B cell (primary cell): ENCODE measurements around the gene OR4D5. TPM values are rescaled to one million over a fixed set of nuclear protein-coding genes. Genes with fewer than 3 reads are reported as not detected.

Experiments used
- ATAC-seq: fragments of 200-7000 bp; cut with Tn5 transposase; one replicate; pipeline ENCODE4 v1.10.0; 2021; ENCODE audit warnings: low read depth, mild to moderate bottlenecking, moderate number of reproducible peaks, moderate library complexity
- CTCF ChIA-PET: fragments of 350-600 bp; sonication (Branson Sonifier 250); formaldehyde crosslinking; loops from one replicate; lab custom pipeline; 2021; ENCODE audit warnings: antibody characterized with exemption, inconsistent platforms; lab: Charles Lee
- POLR2A ChIA-PET: fragments of 350-600 bp; sonication (Branson Sonifier 250); formaldehyde crosslinking; loops from one replicate; lab custom pipeline; 2021; ENCODE audit warnings: antibody characterized with exemption; lab: Charles Lee
- DNase-seq: peaks from one replicate; pipeline ENCODE4 v3.0.0; 2013
- H2AFZ ChIP-seq: 2 replicates; pipeline ENCODE4 v1.6.1; 2012; ENCODE audit warnings: mild to moderate bottlenecking, low read depth, low read length; ENCODE audit not compliant: insufficient read depth, poor library complexity, severe bottlenecking
- H3K27ac ChIP-seq, 2 donors: 1 replicate in 1 of 2; 2 replicates in 1 of 2; pipeline ENCODE4 v1.5.1; 2012 to 2013; ENCODE audit warnings: low read length in 2 of 2, mild to moderate bottlenecking in 2 of 2, moderate library complexity in 1 of 2
- H3K27me3 ChIP-seq, 4 experiments: fragments of 200-600 bp in 1 of 4; sonication (generic) in 1 of 4; replicated peaks in 1 of 4; 1 replicate in 2 of 4; 2 replicates in 2 of 4; pipeline versions ENCODE4 v1.6.1 to v1.7.0; 2013 to 2016; ENCODE audit warnings: low read length in 3 of 4, mild to moderate bottlenecking in 2 of 4, mixed read lengths in 1 of 4, moderate library complexity in 1 of 4; ENCODE audit not compliant: insufficient read depth in 4 of 4, control insufficient read depth in 3 of 4; ENCODE audit errors: control extremely low read depth in 1 of 4
- H3K36me3 ChIP-seq, 2 experiments: replicated peaks in 1 of 2; 1 replicate in 1 of 2; 2 replicates in 1 of 2; pipeline versions ENCODE4 v1.6.1 to v1.7.1; 2013; ENCODE audit warnings: low read length in 1 of 2; ENCODE audit not compliant: insufficient read depth in 2 of 2, control insufficient read depth in 1 of 2; ENCODE audit errors: control extremely low read depth in 1 of 2, extremely low read depth in 1 of 2
- H3K4me1 ChIP-seq, 2 donors: fragments of 200-600 bp in 1 of 2; sonication (generic) in 1 of 2; 1 replicate in 1 of 2; 2 replicates in 1 of 2; pipeline versions ENCODE4 v1.5.1 to v1.6.1; 2013 to 2017; ENCODE audit warnings: low read length in 2 of 2; ENCODE audit not compliant: control insufficient read depth in 2 of 2, insufficient read depth in 2 of 2
- H3K4me2 ChIP-seq: replicated peaks from 2 replicates; pipeline ENCODE3; 2012; ENCODE audit warnings: mild to moderate bottlenecking, low read depth, low read length; ENCODE audit not compliant: poor library complexity, severe bottlenecking
- H3K4me3 ChIP-seq, 5 experiments: fragments of 200-600 bp in 1 of 5; sonication (generic) in 1 of 5; 1 replicate in 3 of 5; 2 replicates in 2 of 5; pipeline versions ENCODE4 v1.5.1 to v1.7.0; 2011 to 2016; ENCODE audit warnings: low read length in 4 of 5, mild to moderate bottlenecking in 4 of 5, low read depth in 2 of 5, control low read depth in 1 of 5, moderate library complexity in 1 of 5; ENCODE audit not compliant: insufficient read depth in 1 of 5; ENCODE audit errors: control extremely low read depth in 1 of 5, extremely low read depth in 1 of 5
- H3K79me2 ChIP-seq: fragments of 200-600 bp; sonication (generic); one replicate; pipeline ENCODE4 v1.6.0; 2016; ENCODE audit warnings: low read length; ENCODE audit not compliant: control insufficient read depth, insufficient read depth
- H3K9ac ChIP-seq: fragments of 200-600 bp; sonication (generic); 2 replicates; pipeline ENCODE4 v1.6.1; 2017; ENCODE audit warnings: mild to moderate bottlenecking, low read length, moderate library complexity
- H3K9me3 ChIP-seq, 3 donors: one replicate each; pipeline versions ENCODE4 v1.6.1 to v1.7.1; 2013; ENCODE audit warnings: low read length in 2 of 3; ENCODE audit not compliant: control insufficient read depth in 2 of 3, insufficient read depth in 1 of 3; ENCODE audit errors: control extremely low read depth in 1 of 3
- H4K20me1 ChIP-seq: 2 replicates; pipeline ENCODE4 v1.6.0; 2012; ENCODE audit warnings: mild to moderate bottlenecking, low read length; ENCODE audit not compliant: insufficient read depth, control insufficient read depth, poor library complexity, severe bottlenecking
- H3K27ac Mint-ChIP-seq: one replicate; pipeline ENCODE4 v1.8.0; 2021; ENCODE audit warnings: mixed read lengths
- H3K27me3 Mint-ChIP-seq: one replicate; pipeline ENCODE4 v1.8.0; 2021; ENCODE audit warnings: mixed read lengths
- H3K4me1 Mint-ChIP-seq: one replicate; pipeline ENCODE4 v1.8.0; 2021; ENCODE audit warnings: mixed read lengths
- H3K4me3 Mint-ChIP-seq: one replicate; pipeline ENCODE4 v1.8.0; 2021; ENCODE audit warnings: mixed read lengths
- H3K9me3 Mint-ChIP-seq: one replicate; pipeline ENCODE4 v1.8.0; 2022; ENCODE audit warnings: mixed read lengths; ENCODE audit not compliant: insufficient read depth
- EZH2 ChIP-seq: IDR thresholded peaks from 2 replicates; pipeline ENCODE4 v1.6.1; 2012; ENCODE audit warnings: borderline replicate concordance, low read depth, mild to moderate bottlenecking, moderate library complexity, low read length; ENCODE audit not compliant: insufficient read depth, poor library complexity, severe bottlenecking
- WGBS: methylation state at CpG from one replicate; pipeline ENCODE4 v1.1.5; 2013; ENCODE audit warnings: missing lambda C conversion rate; ENCODE audit not compliant: insufficient coverage; 5-methylcytosine and 5-hydroxymethylcytosine counted together
- intact Hi-C: fragments of 100-400 bp; cut with micrococcal nuclease; formaldehyde crosslinking; loops from one replicate; pipeline ENCODE4 v1.10.0; 2022
- polyA minus RNA-seq: library from RNA; depleted of rRNA, polyadenylated mRNA; stranded (reverse); fragments of >200 nt; gene quantifications from 2 replicates; pipeline ENCODE4 v1.2.3, GENCODE V29; 2012
- polyA plus RNA-seq: library from polyadenylated mRNA; depleted of rRNA; stranded (reverse); fragments of >200 nt; gene quantifications from 2 replicates; pipeline ENCODE4 v1.2.3, GENCODE V29; 2012
- total RNA-seq, 2 donors: library from RNA; stranded (reverse); fragments of 120-200 nt in 1 of 2; gene quantifications; 1 replicate in 1 of 2; 2 replicates in 1 of 2; pipeline versions ENCODE4 v1.2.3 to v1.2.4, GENCODE V29; 2013 to 2022
- TF ChIP-seq, protein P1 (sequence below): fragments of 200-600 bp; IDR thresholded peaks from one replicate; pipeline ENCODE4 v1.8.0; 2022; ENCODE audit warnings: antibody characterized with exemption, mild to moderate bottlenecking

OR4D5 gene
- total RNA-seq (not detected in 2 replicates), polyA plus RNA-seq (not detected in 2 replicates), polyA minus RNA-seq (not detected in 2 replicates)
- total RNA-seq (2013): not detected

DNA sequence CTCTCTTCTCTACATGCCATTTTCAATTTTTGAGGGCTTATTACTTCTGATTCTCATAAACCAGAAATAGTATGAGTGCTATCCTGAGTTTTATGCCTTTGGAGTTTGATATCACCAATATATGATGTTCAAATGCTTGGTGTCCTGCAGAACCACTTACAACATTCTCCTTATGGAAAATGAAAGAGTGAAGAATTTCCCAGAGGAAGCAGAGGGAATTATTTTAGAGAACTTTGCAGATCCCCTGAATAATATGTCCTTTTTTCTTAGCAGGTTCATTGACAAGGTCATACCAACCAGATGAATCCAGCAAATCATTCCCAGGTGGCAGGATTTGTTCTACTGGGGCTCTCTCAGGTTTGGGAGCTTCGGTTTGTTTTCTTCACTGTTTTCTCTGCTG is at the start of gene OR4D5:
Gene OR4D5, plus strand, starts transcription at position 301 of the 400 bp plus-strand sequence. Its CDS starts 0 bp downstream, at position 301.
- no peak within 1 kb of the TSS for H3K4me2 ChIP-seq
- POLR2A ChIA-PET: no interaction called here
- ATAC-seq (no peak), DNase-seq (no peak)
- no peak for TF ChIP-seq EZH2
- TF ChIP-seq, protein P1, sequence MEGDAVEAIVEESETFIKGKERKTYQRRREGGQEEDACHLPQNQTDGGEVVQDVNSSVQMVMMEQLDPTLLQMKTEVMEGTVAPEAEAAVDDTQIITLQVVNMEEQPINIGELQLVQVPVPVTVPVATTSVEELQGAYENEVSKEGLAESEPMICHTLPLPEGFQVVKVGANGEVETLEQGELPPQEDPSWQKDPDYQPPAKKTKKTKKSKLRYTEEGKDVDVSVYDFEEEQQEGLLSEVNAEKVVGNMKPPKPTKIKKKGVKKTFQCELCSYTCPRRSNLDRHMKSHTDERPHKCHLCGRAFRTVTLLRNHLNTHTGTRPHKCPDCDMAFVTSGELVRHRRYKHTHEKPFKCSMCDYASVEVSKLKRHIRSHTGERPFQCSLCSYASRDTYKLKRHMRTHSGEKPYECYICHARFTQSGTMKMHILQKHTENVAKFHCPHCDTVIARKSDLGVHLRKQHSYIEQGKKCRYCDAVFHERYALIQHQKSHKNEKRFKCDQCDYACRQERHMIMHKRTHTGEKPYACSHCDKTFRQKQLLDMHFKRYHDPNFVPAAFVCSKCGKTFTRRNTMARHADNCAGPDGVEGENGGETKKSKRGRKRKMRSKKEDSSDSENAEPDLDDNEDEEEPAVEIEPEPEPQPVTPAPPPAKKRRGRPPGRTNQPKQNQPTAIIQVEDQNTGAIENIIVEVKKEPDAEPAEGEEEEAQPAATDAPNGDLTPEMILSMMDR: no peak
- no peak within 1 kb of the TSS for H3K9ac ChIP-seq
- intact Hi-C loops: no loop called here
- no peaks in the 10 kb centered on the region for H3K79me2 ChIP-seq
- CTCF ChIA-PET: no interaction called here
- no peak within 1 kb of the TSS for H3K4me3 ChIP-seq
- no peaks in the 10 kb centered on the region for H4K20me1 ChIP-seq
- H3K4me1 ChIP-seq: no peaks in the 10 kb centered on the region
- no peaks in the 10 kb centered on the region for H3K36me3 ChIP-seq
- WGBS: no CpG with 5 or more reads among the region's 1 CpG
- H3K27ac ChIP-seq: no peak within 1 kb of the TSS
- no peak within 1 kb of the TSS for H3K27ac Mint-ChIP-seq
- no peaks in the 10 kb centered on the region for H3K4me1 Mint-ChIP-seq
- no peaks in the 10 kb centered on the region for H3K9me3 Mint-ChIP-seq
- H2AFZ ChIP-seq: no peak within 1 kb of the TSS
- no peak within 1 kb of the TSS for H3K4me3 Mint-ChIP-seq
- H3K27me3 Mint-ChIP-seq: no peaks in the 10 kb centered on the region
- no peaks in the 10 kb centered on the region for H3K9me3 ChIP-seq
- no peaks in the 10 kb centered on the region for H3K27me3 ChIP-seq

DNA sequence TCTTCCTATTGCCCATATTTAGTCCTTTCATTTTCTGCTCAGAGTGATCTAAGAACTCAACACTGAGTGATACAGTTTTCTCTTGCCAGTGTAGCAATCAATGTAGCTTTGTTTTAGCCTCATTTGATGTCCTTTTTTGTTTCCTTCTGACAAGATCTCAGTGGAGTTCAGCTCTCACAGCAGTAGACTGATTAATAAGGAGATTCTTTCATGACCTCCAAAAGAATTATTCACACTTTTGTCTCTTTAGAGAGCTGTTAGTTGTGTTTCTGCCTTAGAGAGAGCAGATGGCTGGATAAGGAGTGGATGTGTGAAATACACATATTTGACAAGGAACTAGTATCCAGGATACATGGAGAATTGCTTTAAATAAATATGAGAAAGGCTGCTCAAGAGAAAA is 47.4 kb upstream of the OR4D5 start:
- Mint-ChIP-seq H3K9me3 (no peaks in the 10 kb centered on the region), H3K4me3 (no peak overlapping the region), H3K27me3 (peaks cover 6% of the 10 kb centered on the region), H3K27ac (no peak overlapping the region), H3K4me1 (no peaks in the 10 kb centered on the region)
- DNase-seq (no peak), ATAC-seq (no peak)
- Histone ChIP-seq H3K4me1 (no peaks in the 10 kb centered on the region), H2AFZ (no peak overlapping the region), H3K27me3 (no peaks in the 10 kb centered on the region), H3K9ac (no peak overlapping the region), H3K79me2 (no peaks in the 10 kb centered on the region), H3K4me3 (no peak overlapping the region), H3K9me3 (no peaks in the 10 kb centered on the region), H4K20me1 (no peaks in the 10 kb centered on the region), H3K36me3 (no peaks in the 10 kb centered on the region), H3K27ac (no peak overlapping the region), H3K4me2 (no peak overlapping the region)
- intact Hi-C loops: no loop called here
- TF ChIP-seq, protein P1: no peak
- no peak for TF ChIP-seq EZH2
- POLR2A ChIA-PET: no interaction called here
- CTCF ChIA-PET: no interaction called here
